HCT116 (cell line): Measurements from ENCODE around the gene THBS4.

Experiments
- CTCF ChIP-seq, 3 experiments: fragments of 200-600 bp in 1 of 3; sonication (generic) in 1 of 3; IDR thresholded peaks in 2 of 3; conservative IDR thresholded peaks in 1 of 3; 2 replicates each; pipeline ENCODE4 v1.5.1; 2012 to 2017; ENCODE audit warnings: low read depth in 2 of 3, low read length in 2 of 3, antibody characterized with exemption in 1 of 3, borderline replicate concordance in 1 of 3, control low read depth in 1 of 3, mild to moderate bottlenecking in 1 of 3, mixed read lengths in 1 of 3, mixed run types in 1 of 3, moderate library complexity in 1 of 3; ENCODE audit not compliant: insufficient read depth in 1 of 3
- ELF1 ChIP-seq: IDR thresholded peaks from 2 replicates; pipeline ENCODE4 v1.6.1; 2012; ENCODE audit warnings: low read depth, borderline replicate concordance
- EZH2 ChIP-seq: fragments of 200-600 bp; sonication (generic); IDR thresholded peaks from 2 replicates; pipeline ENCODE4 v1.6.1; 2017; ENCODE audit warnings: antibody characterized with exemption, mixed run types
- EZH2phosphoT487 ChIP-seq: fragments of 200-600 bp; IDR thresholded peaks from 2 replicates; pipeline ENCODE4 v1.6.1; 2018; ENCODE audit warnings: antibody characterized with exemption, borderline replicate concordance
- JUND ChIP-seq: IDR thresholded peaks from 2 replicates; pipeline ENCODE4 v1.6.1; 2012
- MAX ChIP-seq: IDR thresholded peaks from 2 replicates; pipeline ENCODE4 v1.6.1; 2012
- POLR2A ChIP-seq: IDR thresholded peaks from 2 replicates; pipeline ENCODE4 v1.7.0; 2011; ENCODE audit warnings: borderline replicate concordance; ENCODE audit not compliant: insufficient read depth, insufficient read length; ENCODE audit errors: extremely low read depth
- POLR2AphosphoS5 ChIP-seq: IDR thresholded peaks from 2 replicates; pipeline ENCODE4 v1.6.1; 2011; ENCODE audit warnings: mild to moderate bottlenecking, low read depth, low read length, moderate library complexity
- RAD21 ChIP-seq: IDR thresholded peaks from 2 replicates; pipeline ENCODE4 v1.6.1; 2012; ENCODE audit warnings: low read depth, mild to moderate bottlenecking
- TCF7L2 ChIP-seq: IDR thresholded peaks from 2 replicates; pipeline ENCODE4 v1.7.0; 2011; ENCODE audit warnings: borderline replicate concordance, inconsistent platforms; ENCODE audit not compliant: insufficient read depth, insufficient read length; ENCODE audit errors: extremely low read depth
- YY1 ChIP-seq: IDR thresholded peaks from 2 replicates; pipeline ENCODE4 v1.6.1; 2011; ENCODE audit warnings: low read length, low read depth, moderate library complexity, mild to moderate bottlenecking; ENCODE audit not compliant: insufficient replicate concordance; ENCODE audit errors: extremely low read depth
- ZNF274 ChIP-seq: fragments of 200-500 bp; sonication (Bioruptor generic); IDR thresholded peaks from 2 replicates; pipeline ENCODE4 v1.6.1; 2014; ENCODE audit warnings: mild to moderate bottlenecking, low read depth, low read length, inconsistent platforms

- TF ChIP-seq ZNF274: no peak
- no peak for TF ChIP-seq MAX
- TF ChIP-seq CTCF (IDR thresholded peaks at IDR 0.05 in 2 of 3, conservative IDR thresholded peaks at IDR 0.05 in 1 of 3; ENCODE audit: borderline replicate concordance in 1 of 3, insufficient read depth in 1 of 3, low read depth in 2 of 3, low read length in 2 of 3): no peak
- TF ChIP-seq YY1: no peak
- TF ChIP-seq RAD21: no peak
- no peak for TF ChIP-seq ELF1
- no peak for TF ChIP-seq POLR2A
- no peak for TF ChIP-seq POLR2AphosphoS5
- no peak for TF ChIP-seq JUND
- TF ChIP-seq EZH2phosphoT487: no peak
- TF ChIP-seq EZH2: no peak
- TF ChIP-seq TCF7L2: no peak
These were observed 1.5 kb downstream of the THBS4 start for GRCh38 chr5:80036615-80037014.
